Mammary epithelial cell (primary cell): ENCODE results near the gene UBE2G2.

ENCODE experiments used
- EZH2 ChIP-seq: IDR thresholded peaks from 2 replicates; pipeline ENCODE4 v1.6.1; 2012; ENCODE audit warnings: low read length, inconsistent platforms, borderline replicate concordance
- TF ChIP-seq, protein P1 (sequence below), 2 donors: IDR thresholded peaks in 1 of 2; conservative IDR thresholded peaks in 1 of 2; 2 replicates each; pipeline ENCODE4 v1.5.1; 2011 to 2012; ENCODE audit warnings: inconsistent platforms in 2 of 2, low read length in 2 of 2, mild to moderate bottlenecking in 2 of 2, control low read depth in 1 of 2, low read depth in 1 of 2; ENCODE audit not compliant: insufficient read depth in 1 of 2; ENCODE audit errors: extremely low read depth in 1 of 2

- TF ChIP-seq, protein P1, sequence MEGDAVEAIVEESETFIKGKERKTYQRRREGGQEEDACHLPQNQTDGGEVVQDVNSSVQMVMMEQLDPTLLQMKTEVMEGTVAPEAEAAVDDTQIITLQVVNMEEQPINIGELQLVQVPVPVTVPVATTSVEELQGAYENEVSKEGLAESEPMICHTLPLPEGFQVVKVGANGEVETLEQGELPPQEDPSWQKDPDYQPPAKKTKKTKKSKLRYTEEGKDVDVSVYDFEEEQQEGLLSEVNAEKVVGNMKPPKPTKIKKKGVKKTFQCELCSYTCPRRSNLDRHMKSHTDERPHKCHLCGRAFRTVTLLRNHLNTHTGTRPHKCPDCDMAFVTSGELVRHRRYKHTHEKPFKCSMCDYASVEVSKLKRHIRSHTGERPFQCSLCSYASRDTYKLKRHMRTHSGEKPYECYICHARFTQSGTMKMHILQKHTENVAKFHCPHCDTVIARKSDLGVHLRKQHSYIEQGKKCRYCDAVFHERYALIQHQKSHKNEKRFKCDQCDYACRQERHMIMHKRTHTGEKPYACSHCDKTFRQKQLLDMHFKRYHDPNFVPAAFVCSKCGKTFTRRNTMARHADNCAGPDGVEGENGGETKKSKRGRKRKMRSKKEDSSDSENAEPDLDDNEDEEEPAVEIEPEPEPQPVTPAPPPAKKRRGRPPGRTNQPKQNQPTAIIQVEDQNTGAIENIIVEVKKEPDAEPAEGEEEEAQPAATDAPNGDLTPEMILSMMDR (conservative IDR thresholded peaks at IDR 0.05 in 1 of 2, IDR thresholded peaks at IDR 0.05 in 1 of 2; ENCODE audit: extremely low read depth in 1 of 2, insufficient read depth in 1 of 2, low read depth in 1 of 2, low read length in 2 of 2): no peak
- no peak for TF ChIP-seq EZH2
Observed at GRCh38 chr21:44763050-44763378, 38.6 kb downstream of the UBE2G2 start.
